HPDE6-E6E7 (cell line): Measurements from ENCODE around the gene KDELR3.

Experiments used
- DNase-seq: peaks from one replicate; pipeline ENCODE4 v3.0.0; 2011; ENCODE audit warnings: missing footprints; ENCODE audit errors: extremely low spot score

Gene KDELR3

GRCh38 chr22:38482662-38483308 is 14.9 kb downstream of the KDELR3 start:
- DNase-seq = no peak

DNA sequence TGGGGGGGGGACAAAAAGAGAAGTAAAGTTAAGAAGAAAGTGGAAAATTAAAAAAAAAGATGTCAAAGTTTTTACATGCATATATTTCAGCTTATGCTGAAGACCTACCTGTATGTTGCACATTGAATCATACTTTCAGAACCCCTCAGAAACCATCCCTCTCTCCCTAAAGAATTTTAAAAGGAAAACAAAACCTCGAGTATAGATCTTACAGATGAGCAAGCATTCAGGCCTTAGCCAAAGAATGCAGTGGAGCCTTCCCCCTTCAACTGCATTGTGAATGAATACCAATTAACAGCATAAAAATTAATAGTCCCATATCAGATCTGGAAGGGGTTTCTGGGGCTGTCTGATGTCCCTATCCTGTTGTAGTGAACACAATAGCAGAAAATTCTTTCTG is 16.3 kb downstream of the KDELR3 start:
- no peak for DNase-seq

DNA sequence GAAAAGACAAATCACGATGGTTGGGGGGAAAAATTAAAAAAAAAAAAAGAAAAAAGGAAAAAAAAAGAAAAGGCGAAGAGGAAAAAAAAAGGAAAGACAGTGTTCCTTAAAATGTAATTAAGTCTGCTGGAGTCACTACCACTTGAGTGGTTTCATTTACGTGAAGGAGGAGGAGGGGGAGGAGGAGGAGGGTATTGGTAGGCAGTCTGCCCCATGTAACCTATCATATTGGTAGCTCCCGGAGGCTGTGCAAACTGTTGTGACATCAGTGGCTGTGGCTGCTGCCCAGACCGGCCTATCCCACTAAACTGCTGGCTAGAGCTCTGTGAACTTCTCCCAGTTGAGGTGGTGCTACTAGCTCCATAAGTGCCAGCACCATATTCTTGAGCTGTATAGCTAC is 17.9 kb downstream of the KDELR3 start:
- no peak for DNase-seq

- DNase-seq = no peak
These were observed 20.1 kb downstream of the KDELR3 start for GRCh38 chr22:38487946-38488345.

DNA sequence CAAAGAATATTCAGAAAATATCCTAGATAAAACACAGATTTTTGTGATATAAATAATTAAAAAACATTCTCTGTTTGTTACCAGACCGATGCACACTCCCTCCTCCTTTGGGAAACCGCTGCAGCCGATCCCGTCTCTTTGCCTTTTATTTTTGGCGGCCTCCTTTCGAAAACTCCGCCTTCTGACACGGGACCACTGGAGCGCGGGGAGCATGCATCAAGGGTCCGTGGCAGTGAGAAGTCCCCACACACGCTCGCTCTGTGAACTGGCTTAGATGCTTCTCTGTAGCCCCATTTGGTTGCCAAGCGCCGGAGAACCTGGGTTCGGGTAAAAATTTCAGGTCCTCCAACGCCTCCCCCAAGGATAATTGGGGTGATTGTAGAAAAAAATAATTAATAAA is 21.2 kb downstream of the KDELR3 start:
- DNase-seq = no peak

GRCh38 chr22:38489561-38490145 is 21.8 kb downstream of the KDELR3 start:
- no peak for DNase-seq

DNA sequence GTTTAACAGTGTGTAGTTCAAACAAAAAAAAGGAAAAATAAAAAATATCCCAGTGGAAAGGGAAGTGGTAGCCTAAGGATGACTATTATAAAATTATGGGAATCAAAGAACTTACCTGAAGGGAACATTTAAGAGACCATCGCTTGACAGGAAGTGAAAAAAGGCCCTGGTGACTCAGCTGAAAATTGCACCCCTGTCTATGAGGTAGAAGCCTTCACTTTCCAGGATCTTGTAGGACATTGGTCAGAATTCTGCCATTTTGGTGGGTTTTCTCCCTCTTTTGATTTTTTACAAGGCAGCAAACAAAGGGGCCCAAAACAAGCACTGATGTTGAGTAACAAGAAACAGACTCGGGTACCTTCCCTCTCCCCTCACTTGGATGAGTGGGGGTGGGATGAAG is 22.6 kb downstream of the KDELR3 start:
- no peak for DNase-seq

DNA sequence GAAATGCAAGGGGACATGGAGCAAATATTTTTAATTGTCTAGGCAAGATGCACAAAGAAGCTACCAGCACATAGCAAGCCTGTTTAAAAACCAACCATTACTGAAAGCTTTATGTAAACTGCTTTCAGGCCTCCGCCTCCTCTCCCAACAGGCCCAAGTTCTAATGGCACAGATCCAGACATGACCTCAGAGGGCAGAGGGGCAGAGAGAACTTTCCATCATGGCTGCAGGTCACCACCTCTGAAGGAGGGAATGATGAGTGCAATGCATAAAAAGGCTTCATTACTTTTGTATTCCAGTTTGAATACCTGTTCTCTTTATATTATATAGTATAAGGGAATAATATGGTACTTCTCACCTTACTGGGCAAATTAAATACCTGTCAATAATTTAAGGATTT is 23.0 kb downstream of the KDELR3 start:
- DNase-seq = no peak

GRCh38 chr22:38491707-38492348 is 23.9 kb downstream of the KDELR3 start:
- DNase-seq = no peak

GRCh38 chr22:38494498-38494897 is 26.6 kb downstream of the KDELR3 start:
- no peak for DNase-seq

DNA sequence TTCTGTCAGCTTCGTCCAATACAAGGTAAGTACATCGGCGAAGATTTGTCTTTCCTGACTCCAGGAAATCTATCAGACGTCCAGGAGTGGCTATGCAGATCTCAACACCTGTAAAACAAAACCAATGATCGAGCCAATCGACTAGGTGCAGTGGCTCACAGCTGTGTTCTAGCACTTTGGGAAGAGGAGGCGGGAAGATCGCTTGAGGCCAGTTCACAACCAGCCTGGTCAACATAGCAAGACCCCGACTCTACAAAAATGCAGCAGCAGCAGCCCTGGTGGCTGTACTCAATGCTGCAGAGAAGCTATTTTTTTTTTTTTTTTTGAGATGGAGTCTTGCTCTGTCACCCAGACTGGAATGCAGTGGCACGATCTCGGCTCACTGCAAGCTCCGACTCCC is 27.0 kb downstream of the KDELR3 start:
- DNase-seq = no peak

DNA sequence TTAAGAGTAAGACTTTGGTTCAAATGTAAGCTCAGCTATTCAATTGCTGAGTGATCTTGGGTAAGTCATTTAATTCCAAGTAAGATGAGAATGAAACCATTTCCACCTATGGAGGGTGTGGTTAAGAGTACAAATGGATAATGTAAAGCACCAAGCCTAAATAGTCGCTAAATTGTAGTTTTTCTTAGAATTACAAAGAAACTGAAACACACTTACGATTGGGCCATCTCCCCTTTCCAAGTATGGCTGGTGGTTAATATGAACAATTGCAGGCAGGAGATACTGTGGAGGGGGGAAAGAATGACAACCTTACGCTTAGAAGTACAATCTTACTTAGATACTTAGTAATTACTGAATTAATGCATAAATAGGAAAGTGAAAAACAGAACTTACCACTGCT is 30.0 kb downstream of the KDELR3 start:
- DNase-seq = no peak

DNA sequence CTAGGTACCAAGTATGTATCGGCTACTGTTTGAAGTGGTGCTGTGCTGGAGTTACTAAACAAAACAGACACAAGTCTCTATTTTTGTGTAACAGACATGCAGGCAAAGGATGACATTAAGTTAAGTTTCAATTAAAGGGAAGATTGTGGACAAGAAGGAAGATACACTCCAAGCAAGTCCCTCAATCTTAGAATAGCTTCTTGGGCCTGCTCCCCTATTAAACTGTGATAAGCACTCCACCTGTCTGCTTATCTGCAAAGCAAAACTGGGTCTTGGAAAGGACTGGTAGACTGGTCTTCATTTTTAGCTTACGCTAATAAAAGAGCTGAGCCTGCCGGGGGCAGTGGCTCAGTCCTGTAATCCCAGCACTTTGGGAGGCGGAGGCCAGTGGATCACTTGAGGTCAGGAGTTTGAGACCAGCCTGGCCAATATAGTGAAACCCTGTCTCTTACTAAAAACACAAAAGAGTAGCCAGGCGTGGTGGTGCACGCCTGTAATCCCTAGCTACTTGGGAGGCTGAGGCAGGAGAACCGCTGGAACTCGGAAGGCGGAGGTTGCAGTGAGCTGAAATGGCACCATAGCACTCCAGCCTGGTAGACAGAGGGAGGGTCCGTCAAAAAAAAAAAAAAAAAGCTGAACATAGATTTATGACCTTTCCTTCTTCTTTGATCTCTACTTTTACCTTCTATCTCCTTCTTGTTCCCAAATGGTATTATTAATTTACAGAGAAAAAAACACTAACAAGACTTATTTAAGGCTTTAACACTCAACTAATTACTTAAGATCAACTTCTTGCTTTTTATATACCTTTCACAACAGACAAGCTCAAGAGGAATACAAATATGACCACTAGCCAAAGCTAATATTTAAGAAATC is 34.1 kb downstream of the KDELR3 start:
- DNase-seq = no peak

DNA sequence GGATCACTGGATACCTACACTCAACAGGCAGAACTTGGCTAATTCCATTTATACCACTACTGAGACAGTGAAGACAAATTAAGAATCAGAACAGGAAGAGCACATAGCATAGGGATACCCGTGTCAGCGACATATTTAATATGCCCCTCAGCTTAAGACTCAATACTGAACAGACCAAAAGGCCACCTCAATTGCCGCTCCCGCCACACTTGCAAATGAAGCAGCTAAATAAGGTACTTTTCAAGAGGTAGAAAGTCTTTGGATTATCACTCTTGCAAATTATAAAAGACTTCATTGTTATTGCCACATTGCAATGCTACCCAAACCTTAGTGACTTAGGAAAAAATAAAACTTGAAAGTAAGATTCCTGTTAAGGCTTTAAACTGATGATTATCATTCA is 35.1 kb downstream of the KDELR3 start:
- no peak for DNase-seq

DNA sequence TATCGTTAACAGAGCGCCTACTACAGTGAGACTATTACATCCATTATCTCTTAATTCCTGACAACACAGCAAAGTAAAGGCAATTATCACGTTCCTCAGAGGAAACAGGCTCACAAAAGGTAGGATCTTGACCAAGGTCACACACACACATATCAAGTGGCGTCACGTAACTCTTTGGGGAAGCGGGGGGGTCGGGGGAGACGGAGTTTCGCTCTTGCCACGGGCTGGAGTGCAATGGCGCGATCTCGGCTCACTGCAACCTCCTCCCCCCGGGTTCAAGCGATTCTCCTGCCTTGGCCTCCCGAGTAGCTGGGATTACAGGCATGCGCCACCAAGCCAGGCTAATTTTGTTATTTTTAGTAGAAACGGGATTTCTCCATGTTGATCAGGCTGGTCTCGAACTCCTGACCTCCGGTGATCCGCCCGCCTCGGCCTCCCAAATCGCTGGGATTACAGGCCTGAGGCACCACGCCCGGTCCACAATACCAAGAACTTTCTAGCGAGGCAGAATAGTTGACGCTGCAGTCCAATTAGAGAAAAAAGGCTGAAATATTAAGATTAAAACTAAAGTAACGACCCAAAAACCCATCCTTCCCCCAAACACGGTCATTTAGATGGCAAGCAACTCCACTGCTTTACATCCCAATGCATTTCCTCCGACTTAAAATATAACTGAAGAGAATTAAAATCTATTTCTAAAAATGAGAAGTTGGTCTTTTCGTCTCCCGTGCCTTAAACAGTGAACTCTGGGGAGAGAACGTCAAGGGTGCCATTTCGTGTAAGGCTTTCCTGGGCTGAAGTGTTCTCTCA is 37.0 kb downstream of the KDELR3 start:
- no peak for DNase-seq

- peak; percentile 31 for DNase-seq
These were observed 37.7 kb downstream of the KDELR3 start for GRCh38 chr22:38505541-38506117.

GRCh38 chr22:38506118-38506962 is 38.4 kb downstream of the KDELR3 start, which contains the start of gene DDX17:
Gene DDX17, minus strand, starts transcription at chr22:38506311.
- peak; percentile 74 for DNase-seq

GRCh38 chr22:38510416-38510970 is 42.6 kb downstream of the KDELR3 start:
- no peak for DNase-seq

- DNase-seq = no peak
These were observed 45.2 kb downstream of the KDELR3 start for GRCh38 chr22:38513063-38513462.

GRCh38 chr22:38518620-38519019 is 50.7 kb downstream of the KDELR3 start:
- DNase-seq = no peak
